ENCODE measurements around the gene UBLCP1. TPM values are rescaled to one million over a fixed set of nuclear protein-coding genes. Genes with fewer than 3 reads are reported as not detected.

Gene UBLCP1
- total and polyA plus RNA-seq, 2 donors (not counting 1 experiment from before 2014, with no cell fraction given) = 13.9 to 30.4 TPM

GRCh38 chr5:159317849-159318248, 54.8 kb downstream of the UBLCP1 start:
- TF ChIP-seq CTCF (conservative IDR thresholded peaks at IDR 0.05 in 1 of 2, IDR thresholded peaks at IDR 0.05 in 1 of 2; ENCODE audit: low read depth in 1 of 2, low read length in 2 of 2) (no peak), EZH2 (IDR thresholded peaks at IDR 0.05; ENCODE audit: low read length, missing control alignments) (no peak)
- no peak for DNase-seq (ENCODE audit: low read depth in 2 of 2)
- Histone ChIP-seq H3K4me2 (ENCODE audit: extremely low read depth, insufficient read depth, low read length) (no peak overlapping the region), H3K36me3 (ENCODE audit: control insufficient read depth, insufficient read depth, low read length) (no peaks in the 10 kb centered on the region), H3K27me3 (ENCODE audit: control insufficient read depth, insufficient read depth, low read length) (peaks cover 4% of the 10 kb centered on the region), H3K9me3 (ENCODE audit: control insufficient read depth, insufficient read depth, low read depth, low read length) (no peaks in the 10 kb centered on the region), H3K27ac (ENCODE audit: insufficient read depth, low read length) (no peak overlapping the region), H2AFZ (ENCODE audit: low read length) (no peak overlapping the region), H4K20me1 (ENCODE audit: control insufficient read depth, extremely low read depth, insufficient read depth, low read length) (no peaks in the 10 kb centered on the region), H3K79me2 (ENCODE audit: control insufficient read depth, insufficient read depth, low read length) (no peaks in the 10 kb centered on the region), H3K4me3 (replicated peaks in 1 of 4; ENCODE audit: control extremely low read depth in 1 of 4, insufficient read depth in 1 of 4, low read depth in 3 of 4, low read length in 4 of 4) (no peak overlapping the region), H3K4me1 (ENCODE audit: control insufficient read depth, extremely low read depth, insufficient read depth, low read length) (no peaks in the 10 kb centered on the region), H3K9ac (ENCODE audit: insufficient read depth, low read length) (no peak overlapping the region)

- Histone ChIP-seq H3K4me3 (replicated peaks in 1 of 4; ENCODE audit: control extremely low read depth in 1 of 4, insufficient read depth in 1 of 4, low read depth in 3 of 4, low read length in 4 of 4) (no peak overlapping the region), H3K79me2 (ENCODE audit: control insufficient read depth, insufficient read depth, low read length) (no peaks in the 10 kb centered on the region), H3K9me3 (ENCODE audit: control insufficient read depth, insufficient read depth, low read depth, low read length) (no peaks in the 10 kb centered on the region), H3K27ac (ENCODE audit: insufficient read depth, low read length) (no peak overlapping the region), H3K4me2 (ENCODE audit: extremely low read depth, insufficient read depth, low read length) (no peak overlapping the region), H2AFZ (ENCODE audit: low read length) (no peak overlapping the region), H3K9ac (ENCODE audit: insufficient read depth, low read length) (no peak overlapping the region), H3K27me3 (ENCODE audit: control insufficient read depth, insufficient read depth, low read length) (peaks cover 3% of the 10 kb centered on the region), H3K36me3 (ENCODE audit: control insufficient read depth, insufficient read depth, low read length) (no peaks in the 10 kb centered on the region), H4K20me1 (ENCODE audit: control insufficient read depth, extremely low read depth, insufficient read depth, low read length) (no peaks in the 10 kb centered on the region), H3K4me1 (ENCODE audit: control insufficient read depth, extremely low read depth, insufficient read depth, low read length) (no peaks in the 10 kb centered on the region)
- DNase-seq (ENCODE audit: low read depth in 2 of 2) = no peak
- TF ChIP-seq CTCF (conservative IDR thresholded peaks at IDR 0.05 in 1 of 2, IDR thresholded peaks at IDR 0.05 in 1 of 2; ENCODE audit: low read depth in 1 of 2, low read length in 2 of 2) (no peak), EZH2 (IDR thresholded peaks at IDR 0.05; ENCODE audit: low read length, missing control alignments) (no peak)
Measured at GRCh38 chr5:159318448-159318847, 55.4 kb downstream of the UBLCP1 start.

- H3K9ac ChIP-seq (ENCODE audit: insufficient read depth, low read length) = no peak overlapping the region
- TF ChIP-seq EZH2 (IDR thresholded peaks at IDR 0.05; ENCODE audit: low read length, missing control alignments) = no peak
- no peak for TF ChIP-seq CTCF (conservative IDR thresholded peaks at IDR 0.05 in 1 of 2, IDR thresholded peaks at IDR 0.05 in 1 of 2; ENCODE audit: low read depth in 1 of 2, low read length in 2 of 2)
Measured at GRCh38 chr5:159319363-159319762, 56.3 kb downstream of the UBLCP1 start.

More at GRCh38 chr5:159319363-159319762, 56.3 kb downstream of the UBLCP1 start:
- H3K4me3 ChIP-seq (replicated peaks in 1 of 4; ENCODE audit: control extremely low read depth in 1 of 4, insufficient read depth in 1 of 4, low read depth in 3 of 4, low read length in 4 of 4) = no peak overlapping the region
- no peak overlapping the region for H2AFZ ChIP-seq (ENCODE audit: low read length)
- no peaks in the 10 kb centered on the region for H3K9me3 ChIP-seq (ENCODE audit: control insufficient read depth, insufficient read depth, low read depth, low read length)
- no peak for DNase-seq (ENCODE audit: low read depth in 2 of 2)
- H3K27ac ChIP-seq (ENCODE audit: insufficient read depth, low read length) = no peak overlapping the region
- H3K4me1 ChIP-seq (ENCODE audit: control insufficient read depth, extremely low read depth, insufficient read depth, low read length) = no peaks in the 10 kb centered on the region
- no peak overlapping the region for H3K4me2 ChIP-seq (ENCODE audit: extremely low read depth, insufficient read depth, low read length)
- no peaks in the 10 kb centered on the region for H3K27me3 ChIP-seq (ENCODE audit: control insufficient read depth, insufficient read depth, low read length)
- no peaks in the 10 kb centered on the region for H3K36me3 ChIP-seq (ENCODE audit: control insufficient read depth, insufficient read depth, low read length)
- H3K79me2 ChIP-seq (ENCODE audit: control insufficient read depth, insufficient read depth, low read length) = no peaks in the 10 kb centered on the region
- H4K20me1 ChIP-seq (ENCODE audit: control insufficient read depth, extremely low read depth, insufficient read depth, low read length) = no peaks in the 10 kb centered on the region

All from fibroblast of lung (primary cell).